CD1c-positive myeloid dendritic cell (primary cell): ENCODE measurements around the gene COQ8B.

Experiments used
- DNase-seq: peaks from one replicate; pipeline ENCODE4 v3.0.0-alpha.2; 2016; ENCODE audit errors: extremely low spot score

Gene COQ8B

GRCh38 chr19:40691421-40692211 lies 25.1 kb downstream of the COQ8B start:
- no peak for DNase-seq

- peak; percentile 96 for DNase-seq
These were observed 25.8 kb downstream of the COQ8B start for GRCh38 chr19:40690693-40691420.

GRCh38 chr19:40690050-40690692 lies 26.5 kb downstream of the COQ8B start, which contains the start of gene NUMBL:
NUMBL (minus strand) TSS chr19:40690651; CDS start chr19:40690483, 168 bp downstream.
- no peak for DNase-seq

- DNase-seq, result peak; percentile 20
These were observed 27.2 kb downstream of the COQ8B start for GRCh38 chr19:40689339-40690049.

- no peak for DNase-seq
These were observed 27.7 kb downstream of the COQ8B start for GRCh38 chr19:40688987-40689338.

GRCh38 chr19:40688309-40688708 lies 28.4 kb downstream of the COQ8B start:
- DNase-seq, result no peak

GRCh38 chr19:40687525-40688016 lies 29.1 kb downstream of the COQ8B start:
- DNase-seq, result peak; percentile 81

GRCh38 chr19:40686882-40687524 lies 29.7 kb downstream of the COQ8B start:
- DNase-seq, result no peak

- DNase-seq, result no peak
These were observed 31.1 kb downstream of the COQ8B start for GRCh38 chr19:40685563-40685962.

- DNase-seq, result no peak
These were observed 31.6 kb downstream of the COQ8B start for GRCh38 chr19:40685016-40685526.

GRCh38 chr19:40684280-40684679 lies 32.4 kb downstream of the COQ8B start:
- no peak for DNase-seq

GRCh38 chr19:40683437-40683836 lies 33.2 kb downstream of the COQ8B start:
- no peak for DNase-seq

- no peak for DNase-seq
These were observed 34.2 kb downstream of the COQ8B start for GRCh38 chr19:40682431-40682964.

- DNase-seq, result no peak
These were observed 35.6 kb downstream of the COQ8B start for GRCh38 chr19:40681039-40681438.

GRCh38 chr19:40677156-40677555 lies 39.5 kb downstream of the COQ8B start:
- no peak for DNase-seq

GRCh38 chr19:40674291-40674690 lies 42.4 kb downstream of the COQ8B start:
- no peak for DNase-seq

GRCh38 chr19:40673397-40673796 lies 43.3 kb downstream of the COQ8B start:
- DNase-seq, result no peak

GRCh38 chr19:40672573-40673299 lies 44.0 kb downstream of the COQ8B start:
- DNase-seq, result no peak

GRCh38 chr19:40672038-40672437 lies 44.6 kb downstream of the COQ8B start:
- no peak for DNase-seq

GRCh38 chr19:40671404-40671803 lies 45.3 kb downstream of the COQ8B start:
- no peak for DNase-seq
